ENCODE data around the gene KRTCAP2. TPM values are rescaled to one million over a fixed set of nuclear protein-coding genes. Genes with fewer than 3 reads are reported as not detected.

The KRTCAP2 gene
- total and polyA plus RNA-seq, 9 donors: 96.5 to 499 (median 166) TPM

MicroRNAs within 50 kb of the gene (microRNA counts, 767-probe panel; counts per million panel counts)
- 530 counts per million, percentile 78 among the panel's probes with 10 or more counts for microRNA hsa-miR-92b-3p

Small RNAs within 50 kb of the gene (small RNA-seq; reads per million reads assigned to genes)
- gene HMGN2P18 (not detected), gene RF00019 (not detected)

Other genes with a start within 250 kb of the KRTCAP2 start
- 10 to 100 TPM in 6 of 7 donors, 1 to 10 TPM in 1; 8.6 to 50.7 (median 35.3) TPM for gene PMVK, start 236.6 kb downstream of the KRTCAP2 start, total RNA-seq
- 10 to 100 TPM; 21.4 to 30.6 TPM for gene PMVK, start 236.6 kb downstream of the KRTCAP2 start, polyA plus RNA-seq
- gene PBXIP1, start 217.2 kb downstream of the KRTCAP2 start, total RNA-seq: 100 to 1,000 TPM in 6 of 7 donors, 10 to 100 TPM in 1; 78.7 to 170 (median 120) TPM
- 100 to 1,000 TPM; 105 to 151 TPM for gene PBXIP1, start 217.2 kb downstream of the KRTCAP2 start, polyA plus RNA-seq
- gene PYGO2, start 211.5 kb downstream of the KRTCAP2 start, total RNA-seq: 10 to 100 TPM; 17.2 to 53.0 (median 42.5) TPM
- 10 to 100 TPM; 25.0 to 28.8 TPM for gene PYGO2, start 211.5 kb downstream of the KRTCAP2 start, polyA plus RNA-seq
- 100 to 1,000 TPM in 1 of 7 donors, 10 to 100 TPM in 6; 36.8 to 183 (median 80.0) TPM for gene SHC1, start 202.6 kb downstream of the KRTCAP2 start, total RNA-seq
- gene SHC1, start 202.6 kb downstream of the KRTCAP2 start, polyA plus RNA-seq: 100 to 1,000 TPM in 1 of 2 donors, 10 to 100 TPM in 1; 56.8 to 161 TPM
- 10 to 100 TPM; 12.2 to 29.9 (median 24.8) TPM for gene CKS1B, start 198.6 kb downstream of the KRTCAP2 start, total RNA-seq
- 10 to 100 TPM; 41.7 to 55.8 TPM for gene CKS1B, start 198.6 kb downstream of the KRTCAP2 start, polyA plus RNA-seq
- gene FLAD1, start 190.0 kb downstream of the KRTCAP2 start, total RNA-seq: 10 to 100 TPM; 11.1 to 30.0 (median 19.9) TPM
- 10 to 100 TPM; 14.2 to 16.4 TPM for gene FLAD1, start 190.0 kb downstream of the KRTCAP2 start, polyA plus RNA-seq
- not detected for gene LENEP, start 179.7 kb downstream of the KRTCAP2 start, total RNA-seq
- gene LENEP, start 179.7 kb downstream of the KRTCAP2 start, polyA plus RNA-seq: not detected
- 10 to 100 TPM; 15.3 to 45.5 (median 33.1) TPM for gene ZBTB7B, start 170.5 kb downstream of the KRTCAP2 start, total RNA-seq
- gene ZBTB7B, start 170.5 kb downstream of the KRTCAP2 start, polyA plus RNA-seq: 10 to 100 TPM in 1 of 2 donors, 1 to 10 TPM in 1; 3.6 to 18.2 TPM
- gene DCST2, start 139.5 kb downstream of the KRTCAP2 start, total RNA-seq: 1 to 10 TPM in 4 of 7 donors, under 1 TPM in 2, not detected in 1; 0.45 to 1.4 (median 1.2) TPM
- gene DCST2, start 139.5 kb downstream of the KRTCAP2 start, polyA plus RNA-seq: 1 to 10 TPM in 1 of 2 donors, under 1 TPM in 1; 0.17 to 1.1 TPM
- under 1 TPM in 4 of 7 donors, not detected in 3; 0.22 to 0.80 (median 0.51) TPM for gene DCST1, start 139.5 kb downstream of the KRTCAP2 start, total RNA-seq
- gene DCST1, start 139.5 kb downstream of the KRTCAP2 start, polyA plus RNA-seq: under 1 TPM in 1 of 2 donors, not detected in 1; 0.06 TPM
- 100 to 1,000 TPM in 1 of 7 donors, 10 to 100 TPM in 6; 34.8 to 149 (median 67.8) TPM for gene ADAM15, start 122.0 kb downstream of the KRTCAP2 start, total RNA-seq
- 10 to 100 TPM; 17.0 to 61.7 TPM for gene ADAM15, start 122.0 kb downstream of the KRTCAP2 start, polyA plus RNA-seq
- gene EFNA4, start 109.6 kb downstream of the KRTCAP2 start, total RNA-seq: 10 to 100 TPM in 5 of 7 donors, 1 to 10 TPM in 2; 8.6 to 14.1 (median 12.2) TPM
- 10 to 100 TPM in 1 of 2 donors, 1 to 10 TPM in 1; 7.3 to 10.6 TPM for gene EFNA4, start 109.6 kb downstream of the KRTCAP2 start, polyA plus RNA-seq
- gene EFNA3, start 94.5 kb downstream of the KRTCAP2 start, total RNA-seq: 1 to 10 TPM; 1.3 to 3.7 (median 2.4) TPM
- 1 to 10 TPM; 1.6 to 2.1 TPM for gene EFNA3, start 94.5 kb downstream of the KRTCAP2 start, polyA plus RNA-seq
- 10 to 100 TPM; 12.1 to 51.6 (median 16.6) TPM for gene EFNA1, start 45.4 kb downstream of the KRTCAP2 start, total RNA-seq
- 10 to 100 TPM; 18.6 to 27.3 TPM for gene EFNA1, start 45.4 kb downstream of the KRTCAP2 start, polyA plus RNA-seq
- 10 to 100 TPM; 10.8 to 31.4 (median 16.8) TPM for gene SLC50A1, start 37.5 kb downstream of the KRTCAP2 start, total RNA-seq
- gene SLC50A1, start 37.5 kb downstream of the KRTCAP2 start, polyA plus RNA-seq: 10 to 100 TPM; 19.7 to 50.2 TPM
- 100 to 1,000 TPM in 1 of 7 donors, 10 to 100 TPM in 6; 59.3 to 126 (median 85.5) TPM for gene DPM3, start 32.8 kb downstream of the KRTCAP2 start, total RNA-seq
- gene DPM3, start 32.8 kb downstream of the KRTCAP2 start, polyA plus RNA-seq: 100 to 1,000 TPM in 1 of 2 donors, under 1 TPM in 1; 0.70 to 168 TPM
- under 1 TPM in 6 of 7 donors, not detected in 1; 0.12 to 0.87 (median 0.54) TPM for gene TRIM46, start 545 bp upstream of the KRTCAP2 start, total RNA-seq
- under 1 TPM; 0.12 to 0.24 TPM for gene TRIM46, start 545 bp upstream of the KRTCAP2 start, polyA plus RNA-seq
- 10 to 100 TPM; 19.9 to 50.2 (median 29.1) TPM for gene THBS3, start 34.6 kb upstream of the KRTCAP2 start, total RNA-seq
- gene THBS3, start 34.6 kb upstream of the KRTCAP2 start, polyA plus RNA-seq: 10 to 100 TPM; 23.1 to 28.2 TPM
- 10 to 100 TPM; 18.5 to 33.4 (median 27.7) TPM for gene MTX1, start 35.4 kb upstream of the KRTCAP2 start, total RNA-seq
- gene MTX1, start 35.4 kb upstream of the KRTCAP2 start, polyA plus RNA-seq: 10 to 100 TPM; 15.6 to 35.4 TPM
- 10 to 100 TPM; 10.8 to 22.4 (median 20.2) TPM for gene ENTREP3, start 82.2 kb upstream of the KRTCAP2 start, total RNA-seq
- gene ENTREP3, start 82.2 kb upstream of the KRTCAP2 start, polyA plus RNA-seq: 10 to 100 TPM in 1 of 2 donors, 1 to 10 TPM in 1; 9.3 to 11.8 TPM
- gene SCAMP3, start 89.1 kb upstream of the KRTCAP2 start, total RNA-seq: 10 to 100 TPM; 27.1 to 63.0 (median 40.7) TPM
- gene SCAMP3, start 89.1 kb upstream of the KRTCAP2 start, polyA plus RNA-seq: 10 to 100 TPM; 40.9 to 46.6 TPM
- gene CLK2, start 100.2 kb upstream of the KRTCAP2 start, total RNA-seq: 10 to 100 TPM; 37.9 to 60.9 (median 50.1) TPM
- 10 to 100 TPM; 46.4 to 51.3 TPM for gene CLK2, start 100.2 kb upstream of the KRTCAP2 start, polyA plus RNA-seq
- 1 to 10 TPM in 6 of 7 donors, under 1 TPM in 1; 0.69 to 7.1 (median 4.4) TPM for gene HCN3, start 104.2 kb upstream of the KRTCAP2 start, total RNA-seq
- 1 to 10 TPM; 2.5 to 2.9 TPM for gene HCN3, start 104.2 kb upstream of the KRTCAP2 start, polyA plus RNA-seq
- gene PKLR, start 128.1 kb upstream of the KRTCAP2 start, total RNA-seq: under 1 TPM in 1 of 7 donors, not detected in 6; 0.41 TPM
- not detected for gene PKLR, start 128.1 kb upstream of the KRTCAP2 start, polyA plus RNA-seq
- gene FDPS, start 135.6 kb upstream of the KRTCAP2 start, total RNA-seq: 100 to 1,000 TPM in 2 of 7 donors, 10 to 100 TPM in 5; 50.7 to 177 (median 74.9) TPM
- 100 to 1,000 TPM in 1 of 2 donors, 10 to 100 TPM in 1; 80.8 to 423 TPM for gene FDPS, start 135.6 kb upstream of the KRTCAP2 start, polyA plus RNA-seq
- 10 to 100 TPM; 13.5 to 55.6 (median 29.9) TPM for gene RUSC1, start 147.6 kb upstream of the KRTCAP2 start, total RNA-seq
- 10 to 100 TPM; 20.0 to 24.9 TPM for gene RUSC1, start 147.6 kb upstream of the KRTCAP2 start, polyA plus RNA-seq

Data from ovary (tissue), 9 donors.